H9 (cell line): ENCODE results near the gene TMPRSS11B. TPM values are rescaled to one million over a fixed set of nuclear protein-coding genes. Genes with fewer than 3 reads are reported as not detected.

ENCODE experiments used
- DNase-seq: peaks from one replicate; pipeline ENCODE4 v3.0.0-alpha.2; 2017
- H2AFZ ChIP-seq: one replicate; pipeline ENCODE4 v1.6.1; 2013; ENCODE audit warnings: mild to moderate bottlenecking, low read length, control low read depth, moderate library complexity
- H2AK5ac ChIP-seq: 2 replicates; pipeline ENCODE4 v1.6.1; 2013; ENCODE audit warnings: low read length, control low read depth, mixed read lengths; ENCODE audit not compliant: insufficient read length
- H2BK120ac ChIP-seq: one replicate; pipeline ENCODE4 v1.6.1; 2013; ENCODE audit warnings: low read depth, mild to moderate bottlenecking, low read length, control low read depth, inconsistent platforms; ENCODE audit not compliant: poor library complexity, severe bottlenecking
- H2BK12ac ChIP-seq: 2 replicates; pipeline ENCODE4 v1.6.1; 2013; ENCODE audit warnings: low read length, control low read depth, mixed read lengths, low read depth; ENCODE audit not compliant: insufficient read length
- H2BK15ac ChIP-seq: 2 replicates; pipeline ENCODE4 v1.6.1; 2013; ENCODE audit warnings: low read depth, low read length, control low read depth
- H2BK20ac ChIP-seq: one replicate; pipeline ENCODE4 v1.6.1; 2013; ENCODE audit warnings: low read depth, mild to moderate bottlenecking, low read length, control low read depth, inconsistent platforms; ENCODE audit not compliant: poor library complexity, severe bottlenecking
- H2BK5ac ChIP-seq: 2 replicates; pipeline ENCODE4 v1.6.1; 2013; ENCODE audit warnings: low read length, control low read depth, mixed read lengths; ENCODE audit not compliant: insufficient read length
- H3K14ac ChIP-seq: 2 replicates; pipeline ENCODE4 v1.6.1; 2013; ENCODE audit warnings: low read length, control low read depth; ENCODE audit not compliant: insufficient read depth
- H3K18ac ChIP-seq: 2 replicates; pipeline ENCODE4 v1.6.1; 2013; ENCODE audit warnings: low read depth, mild to moderate bottlenecking, mixed read lengths, low read length, control low read depth; ENCODE audit not compliant: insufficient read length
- H3K23ac ChIP-seq: 2 replicates; pipeline ENCODE4 v1.6.1; 2013; ENCODE audit warnings: low read length, control low read depth, mixed read lengths, low read depth; ENCODE audit not compliant: insufficient read length
- H3K23me2 ChIP-seq: 2 replicates; pipeline ENCODE4 v1.6.1; 2013; ENCODE audit warnings: low read depth, mild to moderate bottlenecking, mixed read lengths, low read length, control low read depth; ENCODE audit not compliant: insufficient read length, poor library complexity, severe bottlenecking
- H3K27ac ChIP-seq: 2 replicates; pipeline ENCODE4 v1.5.1; 2013; ENCODE audit warnings: low read length, control low read depth, mixed read lengths, low read depth; ENCODE audit not compliant: insufficient read length
- H3K27me3 ChIP-seq: 2 replicates; pipeline ENCODE4 v1.6.1; 2013; ENCODE audit warnings: low read length, control low read depth, inconsistent platforms; ENCODE audit not compliant: insufficient read depth
- H3K4ac ChIP-seq: 2 replicates; pipeline ENCODE4 v1.6.1; 2013; ENCODE audit warnings: low read depth, mild to moderate bottlenecking, control low read depth, inconsistent platforms, low read length, moderate library complexity
- H3K4me1 ChIP-seq: 2 replicates; pipeline ENCODE4 v1.6.1; 2013; ENCODE audit warnings: low read length, control low read depth, inconsistent platforms; ENCODE audit not compliant: insufficient read depth
- H3K4me2 ChIP-seq: 2 replicates; pipeline ENCODE4 v1.6.1; 2013; ENCODE audit warnings: low read length, control low read depth, mixed read lengths; ENCODE audit not compliant: insufficient read length, insufficient read depth
- H3K56ac ChIP-seq: 2 replicates; pipeline ENCODE4 v1.6.1; 2013; ENCODE audit warnings: low read depth, mild to moderate bottlenecking, mixed read lengths, low read length, control low read depth; ENCODE audit not compliant: insufficient read length
- H3K79me1 ChIP-seq: 2 replicates; pipeline ENCODE4 v1.6.1; 2013; ENCODE audit warnings: low read depth, mild to moderate bottlenecking, moderate library complexity, low read length, control low read depth, inconsistent platforms; ENCODE audit not compliant: insufficient read depth, poor library complexity, severe bottlenecking
- H3K79me2 ChIP-seq: 2 replicates; pipeline ENCODE4 v1.6.1; 2013; ENCODE audit warnings: low read length, control low read depth, inconsistent platforms; ENCODE audit not compliant: insufficient read depth
- H3K9ac ChIP-seq: 2 replicates; pipeline ENCODE4 v1.6.1; 2013; ENCODE audit warnings: low read length, control low read depth, mixed read lengths; ENCODE audit not compliant: insufficient read length; ENCODE audit errors: extremely low read depth
- H3K9me3 ChIP-seq: one replicate; pipeline ENCODE4 v1.6.1; 2013; ENCODE audit warnings: low read depth, low read length, inconsistent platforms; ENCODE audit not compliant: control insufficient read depth
- H3T11ph ChIP-seq: one replicate; pipeline ENCODE4 v1.6.1; 2013; ENCODE audit warnings: mild to moderate bottlenecking, low read length, control low read depth, inconsistent platforms
- H4K20me1 ChIP-seq: one replicate; pipeline ENCODE4 v1.6.1; 2013; ENCODE audit not compliant: control insufficient read depth, insufficient read length, insufficient read depth
- H4K5ac ChIP-seq: 2 replicates; pipeline ENCODE4 v1.6.1; 2013; ENCODE audit warnings: low read depth, mild to moderate bottlenecking, mixed read lengths, low read length, control low read depth; ENCODE audit not compliant: insufficient read length
- H4K8ac ChIP-seq: replicated peaks from 2 replicates; pipeline ENCODE4 v1.6.1; 2013; ENCODE audit warnings: low read length, control low read depth, mixed read lengths, low read depth; ENCODE audit not compliant: insufficient read length
- H4K91ac ChIP-seq: 2 replicates; pipeline ENCODE4 v1.6.1; 2013; ENCODE audit warnings: low read depth, mild to moderate bottlenecking, moderate library complexity, mixed read lengths, low read length, control low read depth; ENCODE audit not compliant: insufficient read length
- H3K27ac Mint-ChIP-seq, 3 experiments: 2 replicates in 2 of 3; 3 replicates in 1 of 3; pipeline ENCODE4 v1.8.0; 2020 to 2021; ENCODE audit warnings: mixed read lengths in 3 of 3, mild to moderate bottlenecking in 1 of 3, moderate library complexity in 1 of 3
- H3K27me3 Mint-ChIP-seq: 2 replicates; pipeline ENCODE4 v1.8.0; 2021; ENCODE audit warnings: low read depth, mild to moderate bottlenecking, moderate library complexity, mixed read lengths
- H3K36me3 Mint-ChIP-seq, 3 experiments: 2 replicates in 2 of 3; 3 replicates in 1 of 3; pipeline ENCODE4 v1.8.0; 2020 to 2021; ENCODE audit warnings: low read depth in 3 of 3, mixed read lengths in 3 of 3; ENCODE audit not compliant: insufficient read depth in 1 of 3
- H3K4me1 Mint-ChIP-seq, 2 experiments: 2 replicates each; pipeline ENCODE4 v1.8.0; 2020; ENCODE audit warnings: mixed read lengths in 2 of 2
- H3K4me3 Mint-ChIP-seq, 2 experiments: 2 replicates in 1 of 2; 3 replicates in 1 of 2; pipeline ENCODE4 v1.8.0; 2020 to 2021; ENCODE audit warnings: mild to moderate bottlenecking in 2 of 2, mixed read lengths in 2 of 2, moderate library complexity in 1 of 2
- H3K9me3 Mint-ChIP-seq, 2 experiments: 2 replicates in 1 of 2; 3 replicates in 1 of 2; pipeline ENCODE4 v1.8.0; 2020; ENCODE audit warnings: mild to moderate bottlenecking in 2 of 2, mixed read lengths in 2 of 2, moderate library complexity in 1 of 2
- CTCF ChIP-seq: fragments of 200-600 bp; sonication (generic); conservative IDR thresholded peaks from 3 replicates; pipeline ENCODE4 v1.8.0; 2021; ENCODE audit warnings: antibody characterized with exemption, mild to moderate bottlenecking
- WGBS: extraction: QIAGEN DNeasy Blood & Tissue Kit; methylation state at CpG from one replicate; pipeline ENCODE4 v1.1.7; 2013; ENCODE audit warnings: missing lambda C conversion rate, low lambda C conversion rate, mixed read lengths; ENCODE audit not compliant: insufficient read length; ENCODE audit errors: extremely low coverage; 5-methylcytosine and 5-hydroxymethylcytosine counted together
- total RNA-seq: library from RNA; stranded (reverse); gene quantifications from 2 replicates; pipeline ENCODE4 v1.2.1, GENCODE V29; 2021

Gene TMPRSS11B
- total RNA-seq, 1 experiment from 2014 or later: not detected

GRCh38 chr4:68218044-68218443 is 27.4 kb downstream of the TMPRSS11B start:
- Histone ChIP-seq H3K23ac (no peak overlapping the region), H3K14ac (no peak overlapping the region), H2AK5ac (no peak overlapping the region), H3K4me2 (no peak overlapping the region), H2BK15ac (no peak overlapping the region), H2BK120ac (no peak overlapping the region), H3K4me1 (no peaks in the 10 kb centered on the region; the same call in 1 of the 2 replicates), H2BK12ac (no peak overlapping the region), H3T11ph (no peak overlapping the region), H3K27me3 (no peaks in the 10 kb centered on the region), H3K79me2 (no peaks in the 10 kb centered on the region), H3K56ac (no peak overlapping the region), H4K8ac (no peak overlapping the region), H3K9me3 (no peaks in the 10 kb centered on the region), H3K23me2 (no peaks in the 10 kb centered on the region), H3K4ac (no peak overlapping the region), H2BK20ac (no peak overlapping the region), H4K5ac (no peak overlapping the region), H3K18ac (no peak overlapping the region), H3K9ac (no peak overlapping the region), H2BK5ac (no peak overlapping the region), H4K91ac (no peak overlapping the region), H3K27ac (no peak overlapping the region), H4K20me1 (no peaks in the 10 kb centered on the region), H3K79me1 (no peaks in the 10 kb centered on the region), H2AFZ (no peak overlapping the region)
- Mint-ChIP-seq H3K4me1 (peaks cover 20% of the 10 kb centered on the region in 2 experiments), H3K27me3 (no peaks in the 10 kb centered on the region), H3K4me3 (no peak overlapping the region), H3K27ac (peak overlapping the region in 1 of 3 experiments; percentile 77; a peak in 1 of 7 replicates), H3K36me3 (no peaks in the 10 kb centered on the region), H3K9me3 (no peaks in the 10 kb centered on the region)
- no peak for TF ChIP-seq CTCF
- no CpG with 5 or more reads among the region's 1 CpG for WGBS
- DNase-seq: no peak
